Endothelial cell (in vitro differentiated cells): Measurements from ENCODE around the gene LIX1L. TPM values are rescaled to one million over a fixed set of nuclear protein-coding genes. Genes with fewer than 3 reads are reported as not detected.

Experiments used
- DNase-seq: peaks from one replicate; pipeline ENCODE4 v3.0.0; 2021; ENCODE audit warnings: low spot score
- H3K27ac Mint-ChIP-seq: one replicate; pipeline ENCODE4 v1.8.0; 2021; ENCODE audit warnings: mixed read lengths, inconsistent platforms; ENCODE audit not compliant: unreplicated experiment
- H3K27me3 Mint-ChIP-seq: one replicate; pipeline ENCODE4 v1.8.0; 2021; ENCODE audit warnings: mild to moderate bottlenecking, moderate library complexity, mixed read lengths, inconsistent platforms; ENCODE audit not compliant: unreplicated experiment
- H3K36me3 Mint-ChIP-seq: one replicate; pipeline ENCODE4 v1.8.0; 2021; ENCODE audit warnings: mild to moderate bottlenecking, low read depth, mixed read lengths, inconsistent platforms; ENCODE audit not compliant: unreplicated experiment
- H3K4me1 Mint-ChIP-seq: one replicate; pipeline ENCODE4 v1.8.0; 2021; ENCODE audit warnings: mild to moderate bottlenecking, mixed read lengths, inconsistent platforms; ENCODE audit not compliant: unreplicated experiment
- H3K4me3 Mint-ChIP-seq: one replicate; pipeline ENCODE4 v1.8.0; 2021; ENCODE audit warnings: mild to moderate bottlenecking, mixed read lengths, inconsistent platforms; ENCODE audit not compliant: unreplicated experiment
- H3K9me3 Mint-ChIP-seq: one replicate; pipeline ENCODE4 v1.8.0; 2021; ENCODE audit warnings: mixed read lengths, inconsistent platforms; ENCODE audit not compliant: unreplicated experiment
- total RNA-seq: library from RNA; stranded (reverse); fragmentation: NEBNext Ultra II Directional; extraction: Animal tissue kit (Norgen Biotek cat#: 25700); gene quantifications from one replicate; pipeline ENCODE4 v1.2.1, GENCODE V29; 2021; ENCODE audit not compliant: unreplicated experiment
- TF ChIP-seq, protein P1 (sequence below): fragments of 200-600 bp; sonication (generic); IDR thresholded peaks from one replicate; pipeline ENCODE4 v1.5.0; 2021; ENCODE audit warnings: antibody characterized with exemption; ENCODE audit not compliant: unreplicated experiment

The LIX1L gene
- total RNA-seq, 1 donor from 2014 or later: 83.3 TPM

DNA sequence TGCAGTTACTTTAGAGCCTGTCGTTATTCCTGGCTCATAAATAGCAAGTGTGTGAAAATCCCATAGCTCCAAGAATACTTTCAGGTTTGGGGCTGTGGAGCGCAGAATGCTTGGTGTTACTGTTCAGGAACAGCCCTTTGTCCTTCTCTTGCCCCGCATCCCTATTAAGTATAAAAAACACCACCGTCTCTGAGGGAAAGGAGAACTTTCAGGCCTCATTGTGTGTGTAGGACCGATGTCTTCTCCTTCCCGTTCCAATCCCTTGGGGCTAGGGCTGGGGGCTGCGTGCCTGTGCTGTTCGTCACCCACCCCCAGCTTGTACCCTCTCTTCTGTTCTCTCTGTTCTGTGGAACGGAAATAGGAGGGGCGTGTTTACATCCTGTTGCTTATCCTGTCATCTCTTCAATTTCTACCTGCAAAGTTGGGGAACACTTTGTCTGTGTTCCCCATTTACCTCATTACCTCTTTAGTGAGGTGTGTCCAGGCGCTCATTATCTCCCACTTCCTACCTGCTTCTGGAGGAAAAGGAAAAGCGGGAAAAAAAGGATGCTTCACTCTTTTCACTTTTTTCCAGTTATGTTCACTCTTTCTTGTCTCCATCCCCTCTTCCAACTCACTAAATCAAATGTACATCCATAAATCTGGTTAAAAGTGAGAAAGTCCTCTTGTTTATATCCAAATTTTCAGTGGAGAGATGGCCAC, 39.4 kb upstream of the LIX1L start:
- Mint-ChIP-seq H3K9me3 (no peaks in the 10 kb centered on the region), H3K27ac (peak overlapping the region; percentile 98), H3K36me3 (peaks cover 39% of the 10 kb centered on the region), H3K27me3 (peaks cover 5% of the 10 kb centered on the region), H3K4me3 (peak overlapping the region; percentile 100), H3K4me1 (peaks cover 50% of the 10 kb centered on the region)
- DNase-seq: no peak
- TF ChIP-seq, protein P1, sequence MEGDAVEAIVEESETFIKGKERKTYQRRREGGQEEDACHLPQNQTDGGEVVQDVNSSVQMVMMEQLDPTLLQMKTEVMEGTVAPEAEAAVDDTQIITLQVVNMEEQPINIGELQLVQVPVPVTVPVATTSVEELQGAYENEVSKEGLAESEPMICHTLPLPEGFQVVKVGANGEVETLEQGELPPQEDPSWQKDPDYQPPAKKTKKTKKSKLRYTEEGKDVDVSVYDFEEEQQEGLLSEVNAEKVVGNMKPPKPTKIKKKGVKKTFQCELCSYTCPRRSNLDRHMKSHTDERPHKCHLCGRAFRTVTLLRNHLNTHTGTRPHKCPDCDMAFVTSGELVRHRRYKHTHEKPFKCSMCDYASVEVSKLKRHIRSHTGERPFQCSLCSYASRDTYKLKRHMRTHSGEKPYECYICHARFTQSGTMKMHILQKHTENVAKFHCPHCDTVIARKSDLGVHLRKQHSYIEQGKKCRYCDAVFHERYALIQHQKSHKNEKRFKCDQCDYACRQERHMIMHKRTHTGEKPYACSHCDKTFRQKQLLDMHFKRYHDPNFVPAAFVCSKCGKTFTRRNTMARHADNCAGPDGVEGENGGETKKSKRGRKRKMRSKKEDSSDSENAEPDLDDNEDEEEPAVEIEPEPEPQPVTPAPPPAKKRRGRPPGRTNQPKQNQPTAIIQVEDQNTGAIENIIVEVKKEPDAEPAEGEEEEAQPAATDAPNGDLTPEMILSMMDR: no peak

DNA sequence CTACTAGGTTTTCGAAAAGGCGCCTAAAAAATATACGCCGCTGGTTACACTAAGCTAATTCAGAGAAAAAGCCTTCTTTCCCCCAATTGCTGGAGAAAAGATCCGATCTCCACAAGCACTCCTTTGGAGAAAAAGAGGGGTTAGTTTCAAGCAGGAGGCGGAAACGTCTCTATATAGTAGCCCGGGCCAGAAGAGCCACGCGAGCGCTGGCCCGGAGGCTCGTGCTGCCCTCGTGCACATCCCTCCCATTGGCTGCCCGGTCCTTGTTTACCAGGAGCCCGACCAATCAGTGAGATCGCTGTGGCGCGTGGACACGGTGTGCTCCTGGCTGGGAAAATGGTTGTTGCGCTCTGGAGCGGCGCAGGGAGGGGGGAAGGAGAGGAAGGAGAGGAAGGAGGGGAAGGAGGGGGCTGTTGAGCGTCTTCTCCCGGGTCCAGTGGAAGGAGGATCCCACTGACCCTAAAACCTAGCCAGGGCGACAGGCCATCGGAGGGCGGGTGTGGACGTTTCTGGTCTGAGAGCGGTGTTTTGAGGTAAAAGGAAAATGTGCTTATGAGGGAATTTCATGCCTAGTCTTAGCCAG, 38.7 kb upstream of the LIX1L start, which contains the start of gene TXNIP:
TSS of gene TXNIP (minus strand) at position 147 of the 583 bp plus-strand sequence. CDS start 313 bp downstream, outside the sequence.
- Mint-ChIP-seq H3K4me3 (peak within 1 kb of the TSS; percentile 100), H3K4me1 (peaks cover 55% of the 10 kb centered on the region), H3K9me3 (no peaks in the 10 kb centered on the region), H3K27me3 (peaks cover 5% of the 10 kb centered on the region), H3K36me3 (peaks cover 42% of the 10 kb centered on the region), H3K27ac (peak within 1 kb of the TSS; percentile 98)
- peak; percentile 93 for DNase-seq
- TF ChIP-seq, protein P1: no peak

DNA sequence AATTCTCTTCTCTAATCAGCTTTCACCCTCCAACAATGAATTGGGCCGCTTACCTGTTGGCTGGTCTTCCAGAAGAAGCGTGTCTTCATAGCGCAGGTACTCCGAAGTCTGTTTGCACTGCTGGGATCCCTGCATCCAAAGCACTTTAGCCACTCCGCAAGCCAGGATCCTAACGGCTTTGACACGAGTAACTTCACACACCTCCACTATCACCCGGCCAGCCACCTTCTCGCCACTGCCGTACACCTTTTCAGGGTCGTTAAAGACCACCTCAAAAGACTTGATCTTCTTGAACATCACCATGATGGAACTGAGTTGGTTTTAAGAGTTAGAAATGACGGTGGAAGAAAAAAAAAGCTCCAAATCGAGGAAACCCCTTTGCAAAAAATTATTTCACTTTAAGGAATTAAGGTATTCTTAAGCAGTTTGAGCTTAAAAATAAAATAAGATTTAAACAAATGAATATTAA, 38.2 kb upstream of the LIX1L start:
- Mint-ChIP-seq H3K36me3 (peaks cover 42% of the 10 kb centered on the region), H3K27ac (peak overlapping the region; percentile 98), H3K4me3 (peak overlapping the region; percentile 100), H3K27me3 (peaks cover 5% of the 10 kb centered on the region), H3K4me1 (peaks cover 55% of the 10 kb centered on the region), H3K9me3 (no peaks in the 10 kb centered on the region)
- TF ChIP-seq, protein P1: no peak
- DNase-seq: no peak

DNA sequence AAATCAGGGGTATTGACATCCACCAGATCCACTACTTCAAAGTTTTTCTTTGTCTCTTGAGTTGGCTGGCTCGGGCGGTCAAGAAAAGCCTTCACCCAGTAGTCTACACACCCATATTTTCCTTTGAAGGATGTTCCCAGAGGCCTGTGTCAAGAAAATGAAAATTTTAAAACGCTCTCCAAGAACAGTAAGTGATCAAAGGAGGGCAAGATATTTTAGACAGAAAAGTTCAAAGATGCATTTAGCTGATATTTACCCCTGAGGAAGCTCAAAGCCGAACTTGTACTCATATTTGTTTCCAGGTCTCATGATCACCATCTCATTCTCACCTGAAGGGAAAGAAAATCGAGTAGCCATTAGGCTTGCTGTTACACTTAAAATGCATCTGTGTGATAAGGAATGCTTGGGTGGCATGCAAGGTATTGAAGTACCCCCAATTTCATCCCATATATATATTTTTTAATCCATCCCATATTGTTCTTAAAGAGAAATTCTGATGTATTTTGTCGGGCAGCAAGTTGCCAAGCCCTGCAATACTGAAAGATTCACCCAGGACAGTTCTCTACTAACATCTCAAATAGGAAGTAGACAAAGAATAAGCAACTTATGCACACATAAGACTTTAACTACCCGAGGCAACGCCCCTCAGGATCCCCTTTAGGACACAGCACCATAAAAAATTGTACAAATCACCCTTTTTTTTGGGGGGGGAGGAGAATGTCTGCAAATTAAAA, 37.5 kb upstream of the LIX1L start:
- Mint-ChIP-seq H3K4me3 (peak overlapping the region; percentile 100), H3K27me3 (peaks cover 5% of the 10 kb centered on the region), H3K36me3 (peaks cover 42% of the 10 kb centered on the region), H3K27ac (peak overlapping the region; percentile 98), H3K9me3 (no peaks in the 10 kb centered on the region), H3K4me1 (peaks cover 57% of the 10 kb centered on the region)
- TF ChIP-seq, protein P1: no peak
- DNase-seq: no peak
